GM12873 (cell line): ENCODE measurements around the gene ZFP92.

Experiments
- CTCF ChIP-seq: IDR thresholded peaks from 2 replicates; pipeline ENCODE4 v1.5.1; 2012; ENCODE audit warnings: low read depth, mild to moderate bottlenecking, moderate library complexity, low read length, control low read depth; ENCODE audit not compliant: insufficient read depth; ENCODE audit errors: missing control alignments

ZFP92 gene

GRCh38 chrX:153443476-153444332 lies 32.4 kb downstream of the ZFP92 start:
- TF ChIP-seq CTCF: no peak

- TF ChIP-seq CTCF: no peak
Measured at GRCh38 chrX:153444333-153445011, 33.2 kb downstream of the ZFP92 start.

- TF ChIP-seq CTCF: no peak
Measured at GRCh38 chrX:153445106-153445855, 34.0 kb downstream of the ZFP92 start.

GRCh38 chrX:153445856-153446635 lies 34.8 kb downstream of the ZFP92 start, which contains the start of gene TREX2:
TSS of gene TREX2 (minus strand) at chrX:153446056. CDS start at chrX:153445430, 626 bp downstream.
- TF ChIP-seq CTCF: no peak

- no peak for TF ChIP-seq CTCF
Measured at GRCh38 chrX:153446636-153446936, 35.3 kb downstream of the ZFP92 start.

GRCh38 chrX:153446950-153447580 lies 35.8 kb downstream of the ZFP92 start:
- no peak for TF ChIP-seq CTCF
